ENCODE results near the gene NOX5.

GRCh38 chr15:69104050-69104750 is 89.7 kb downstream of the NOX5 start:
- no peak for TF ChIP-seq CTCF (conservative IDR thresholded peaks at IDR 0.05 in 1 of 2, IDR thresholded peaks at IDR 0.05 in 1 of 2; ENCODE audit: low read depth in 1 of 2, low read length in 2 of 2)
- TF ChIP-seq EZH2 (IDR thresholded peaks at IDR 0.05; ENCODE audit: low read length, missing control alignments), result no peak
